Astrocyte (in vitro differentiated cells and primary cell): ENCODE measurements around the gene PTPRE. TPM values are rescaled to one million over a fixed set of nuclear protein-coding genes. Genes with fewer than 3 reads are reported as not detected.

Experiments
- DNase-seq: peaks from one replicate; pipeline ENCODE4 v3.0.0-alpha.2; 2010; ENCODE audit warnings: low read depth
- FAIRE-seq: peaks from 2 replicates; lab custom pipeline; 2011; peaks lifted over from hg19 to GRCh38; lab: Jason Lieb, UNC
- H2AFZ ChIP-seq: 2 replicates; pipeline ENCODE4 v1.6.0; 2012; ENCODE audit warnings: low read depth, low read length, inconsistent platforms
- H3K27ac ChIP-seq: 2 replicates; pipeline ENCODE4 v1.5.1; 2011; ENCODE audit warnings: low read depth, low read length, inconsistent platforms
- H3K27me3 ChIP-seq: 2 replicates; pipeline ENCODE4 v1.6.0; 2011; ENCODE audit warnings: low read length, inconsistent platforms; ENCODE audit not compliant: insufficient read depth
- H3K36me3 ChIP-seq: 2 replicates; pipeline ENCODE4 v1.5.1; 2011; ENCODE audit warnings: low read length, inconsistent platforms; ENCODE audit not compliant: insufficient read depth
- H3K4me1 ChIP-seq: 2 replicates; pipeline ENCODE4 v1.5.1; 2011; ENCODE audit warnings: low read length, inconsistent platforms; ENCODE audit not compliant: insufficient read depth
- H3K4me2 ChIP-seq: 2 replicates; pipeline ENCODE4 v1.6.0; 2012; ENCODE audit warnings: low read length, inconsistent platforms
- H3K4me3 ChIP-seq: 2 replicates; pipeline ENCODE4 v1.5.1; 2011; ENCODE audit warnings: low read depth, mild to moderate bottlenecking, low read length, inconsistent platforms; ENCODE audit not compliant: insufficient read depth
- H3K79me2 ChIP-seq: 2 replicates; pipeline ENCODE4 v1.6.0; 2012; ENCODE audit warnings: mild to moderate bottlenecking, low read length, inconsistent platforms; ENCODE audit not compliant: insufficient read depth
- H3K9ac ChIP-seq: 2 replicates; pipeline ENCODE4 v1.6.0; 2012; ENCODE audit warnings: mild to moderate bottlenecking, low read length, inconsistent platforms
- H3K9me3 ChIP-seq: 2 replicates; pipeline ENCODE4 v1.5.1; 2012; ENCODE audit warnings: low read depth, mild to moderate bottlenecking, low read length, inconsistent platforms; ENCODE audit not compliant: insufficient read depth
- H4K20me1 ChIP-seq: 2 replicates; pipeline ENCODE4 v1.6.0; 2012; ENCODE audit warnings: low read length, inconsistent platforms; ENCODE audit not compliant: insufficient read depth
- H3K27ac Mint-ChIP-seq: one replicate; pipeline ENCODE4 v1.8.0; 2021; ENCODE audit warnings: mild to moderate bottlenecking, mixed read lengths; ENCODE audit not compliant: unreplicated experiment
- H3K27me3 Mint-ChIP-seq: one replicate; pipeline ENCODE4 v1.8.0; 2021; ENCODE audit warnings: low read depth, mixed read lengths; ENCODE audit not compliant: unreplicated experiment
- H3K36me3 Mint-ChIP-seq: one replicate; pipeline ENCODE4 v1.8.0; 2021; ENCODE audit warnings: low read depth, mixed read lengths; ENCODE audit not compliant: unreplicated experiment
- H3K4me1 Mint-ChIP-seq: one replicate; pipeline ENCODE4 v1.8.0; 2021; ENCODE audit warnings: low read depth, mixed read lengths; ENCODE audit not compliant: unreplicated experiment
- H3K4me3 Mint-ChIP-seq: one replicate; pipeline ENCODE4 v1.8.0; 2021; ENCODE audit warnings: mild to moderate bottlenecking, moderate library complexity, mixed read lengths; ENCODE audit not compliant: unreplicated experiment
- H3K9me3 Mint-ChIP-seq: one replicate; pipeline ENCODE4 v1.8.0; 2021; ENCODE audit warnings: mild to moderate bottlenecking, mixed read lengths; ENCODE audit not compliant: unreplicated experiment
- EZH2 ChIP-seq: IDR thresholded peaks from 2 replicates; pipeline ENCODE4 v1.6.1; 2012; ENCODE audit warnings: mild to moderate bottlenecking, low read length, inconsistent platforms; ENCODE audit not compliant: insufficient read depth
- total RNA-seq: library from RNA; stranded (reverse); gene quantifications from 2 replicates; pipeline ENCODE4 v1.2.1, GENCODE V29; 2021
- TF ChIP-seq, protein P1 (sequence below): IDR thresholded peaks from 2 replicates; pipeline ENCODE4 v1.5.1; 2011; ENCODE audit warnings: low read depth, mild to moderate bottlenecking, inconsistent platforms, low read length, moderate library complexity; ENCODE audit not compliant: insufficient read depth

PTPRE gene
- total RNA-seq, 1 donor from 2014 or later, result 14.1 TPM

DNA sequence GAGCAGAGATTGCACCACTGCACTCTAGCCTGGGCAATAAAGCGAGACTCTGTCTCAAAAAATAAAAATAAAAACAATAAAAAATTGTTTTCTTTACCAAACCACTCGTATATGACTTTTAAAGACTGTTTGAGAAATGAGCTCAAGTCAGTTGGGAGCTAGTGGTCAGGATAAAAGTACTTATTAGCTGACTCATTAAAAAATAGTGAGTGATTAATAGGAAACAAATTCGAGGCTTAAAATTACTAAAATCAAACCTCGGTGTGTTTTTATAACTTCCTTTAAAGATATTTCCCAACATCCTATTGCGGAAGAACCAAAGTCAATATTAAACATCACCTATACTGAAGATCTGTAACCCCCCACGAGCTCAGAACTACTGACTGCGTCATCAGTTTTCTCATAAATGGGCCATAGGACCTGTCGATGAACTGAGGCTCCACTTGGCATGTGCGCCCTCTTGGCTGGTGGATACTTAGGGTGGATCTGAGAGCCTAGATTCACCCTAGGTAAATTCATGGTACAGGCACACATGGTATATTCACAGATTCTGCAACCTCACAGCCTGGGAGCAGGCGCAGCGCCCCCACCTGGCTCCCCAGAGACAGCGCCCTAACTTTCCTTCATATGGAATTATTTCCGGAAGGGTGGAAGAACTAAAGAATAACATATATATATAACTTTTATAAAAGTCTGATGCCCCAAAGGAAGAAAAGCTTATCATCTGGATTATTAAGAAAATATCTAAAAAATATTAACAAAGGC is 210.1 kb downstream of the PTPRE start:
- H3K9me3 Mint-ChIP-seq, result no peaks in the 10 kb centered on the region
- peaks cover 58% of the 10 kb centered on the region for H3K79me2 ChIP-seq
- no peak overlapping the region for H3K4me3 Mint-ChIP-seq
- H4K20me1 ChIP-seq, result peaks cover 5% of the 10 kb centered on the region
- FAIRE-seq, result no peak
- peaks cover 38% of the 10 kb centered on the region for H3K36me3 ChIP-seq
- no peak overlapping the region for H3K4me2 ChIP-seq
- no peak overlapping the region for H3K4me3 ChIP-seq
- H3K9me3 ChIP-seq, result no peaks in the 10 kb centered on the region
- H3K27me3 Mint-ChIP-seq, result no peaks in the 10 kb centered on the region
- no peak for DNase-seq
- no peaks in the 10 kb centered on the region for H3K27me3 ChIP-seq
- H2AFZ ChIP-seq, result no peak overlapping the region
- no peaks in the 10 kb centered on the region for H3K4me1 ChIP-seq
- H3K36me3 Mint-ChIP-seq, result no peaks in the 10 kb centered on the region
- TF ChIP-seq EZH2, result no peak
- TF ChIP-seq, protein P1, sequence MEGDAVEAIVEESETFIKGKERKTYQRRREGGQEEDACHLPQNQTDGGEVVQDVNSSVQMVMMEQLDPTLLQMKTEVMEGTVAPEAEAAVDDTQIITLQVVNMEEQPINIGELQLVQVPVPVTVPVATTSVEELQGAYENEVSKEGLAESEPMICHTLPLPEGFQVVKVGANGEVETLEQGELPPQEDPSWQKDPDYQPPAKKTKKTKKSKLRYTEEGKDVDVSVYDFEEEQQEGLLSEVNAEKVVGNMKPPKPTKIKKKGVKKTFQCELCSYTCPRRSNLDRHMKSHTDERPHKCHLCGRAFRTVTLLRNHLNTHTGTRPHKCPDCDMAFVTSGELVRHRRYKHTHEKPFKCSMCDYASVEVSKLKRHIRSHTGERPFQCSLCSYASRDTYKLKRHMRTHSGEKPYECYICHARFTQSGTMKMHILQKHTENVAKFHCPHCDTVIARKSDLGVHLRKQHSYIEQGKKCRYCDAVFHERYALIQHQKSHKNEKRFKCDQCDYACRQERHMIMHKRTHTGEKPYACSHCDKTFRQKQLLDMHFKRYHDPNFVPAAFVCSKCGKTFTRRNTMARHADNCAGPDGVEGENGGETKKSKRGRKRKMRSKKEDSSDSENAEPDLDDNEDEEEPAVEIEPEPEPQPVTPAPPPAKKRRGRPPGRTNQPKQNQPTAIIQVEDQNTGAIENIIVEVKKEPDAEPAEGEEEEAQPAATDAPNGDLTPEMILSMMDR, result no peak
- no peaks in the 10 kb centered on the region for H3K4me1 Mint-ChIP-seq
- H3K27ac ChIP-seq, result no peak overlapping the region
- no peak overlapping the region for H3K27ac Mint-ChIP-seq
- no peak overlapping the region for H3K9ac ChIP-seq

DNA sequence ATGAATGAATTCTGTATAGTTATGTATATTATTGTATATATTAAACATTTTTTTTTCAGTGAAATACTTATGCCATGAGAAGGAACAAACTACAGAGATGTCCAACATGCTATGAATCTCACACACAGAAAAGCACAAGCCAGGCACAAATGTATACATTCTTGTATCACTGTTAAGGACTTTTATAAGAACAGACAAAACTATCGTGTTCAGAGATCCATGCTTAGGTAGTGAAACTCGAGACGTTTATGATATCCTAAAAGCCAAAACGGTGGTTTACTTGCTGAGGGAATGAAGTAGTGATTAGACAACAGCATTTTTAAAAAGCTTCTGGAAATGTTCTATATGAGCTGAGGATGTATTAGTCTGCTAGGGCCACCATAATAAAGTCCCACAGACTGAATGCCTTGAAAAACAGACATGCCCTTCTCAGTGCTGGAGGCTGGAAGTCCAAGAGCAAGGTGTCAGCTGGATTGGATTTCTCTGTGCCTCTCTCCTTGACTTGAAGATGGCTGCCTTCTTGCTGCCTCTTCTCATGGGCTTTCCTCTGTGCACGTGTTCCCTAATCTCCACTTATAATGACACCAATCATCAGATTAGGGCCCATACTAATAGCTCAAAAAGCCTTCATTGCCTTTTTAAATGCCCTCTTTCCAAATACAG is 215.0 kb downstream of the PTPRE start:
- Mint-ChIP-seq H3K9me3 (no peaks in the 10 kb centered on the region), H3K27me3 (peaks cover 5% of the 10 kb centered on the region), H3K36me3 (no peaks in the 10 kb centered on the region), H3K4me3 (no peak overlapping the region), H3K4me1 (peaks cover 2% of the 10 kb centered on the region), H3K27ac (no peak overlapping the region)
- no peak overlapping the region for H3K9ac ChIP-seq
- no peak for DNase-seq
- peaks cover 5% of the 10 kb centered on the region for H4K20me1 ChIP-seq
- no peak overlapping the region for H3K4me2 ChIP-seq
- H3K79me2 ChIP-seq, result peaks cover 83% of the 10 kb centered on the region
- no peaks in the 10 kb centered on the region for H3K9me3 ChIP-seq
- H3K27ac ChIP-seq, result no peak overlapping the region
- TF ChIP-seq, protein P1, result no peak
- no peak for TF ChIP-seq EZH2
- H3K27me3 ChIP-seq, result no peaks in the 10 kb centered on the region
- H3K4me3 ChIP-seq, result no peak overlapping the region
- no peak for FAIRE-seq
- peaks cover 13% of the 10 kb centered on the region for H3K36me3 ChIP-seq
- H3K4me1 ChIP-seq, result peaks cover 7% of the 10 kb centered on the region
- H2AFZ ChIP-seq, result no peak overlapping the region
